Activated CD4-positive, alpha-beta T cell treated with anti-CD3 and anti-CD28 coated beads, Interleukin-2, Interleukin-4, amounts not matched to agents 100 ng/mL and 50 ng/mL, durations not matched to agents 16 hours and 8 hours (primary cell): ENCODE measurements around the gene FRK.
A peak's percentile ranks its signal among the peaks of the same experiment; 100 is the strongest.
"Not testable (repeated sequence)": the region's sequence is repeated elsewhere in the genome, so short reads cannot be mapped to it uniquely, and the experiment has no call there.

Experiments used
- DNase-seq: peaks from one replicate; pipeline ENCODE4 v3.0.0-alpha.2; 2020; ENCODE audit warnings: low spot score

Gene FRK

GRCh38 chr6:115944829-115945228, 115.9 kb downstream of the FRK start:
- DNase-seq: not testable (repeated sequence)

GRCh38 chr6:115937502-115937901, 123.2 kb downstream of the FRK start:
- not testable (repeated sequence) for DNase-seq

GRCh38 chr6:115935361-115935760, 125.3 kb downstream of the FRK start:
- no peak for DNase-seq

GRCh38 chr6:115934829-115935228, 125.9 kb downstream of the FRK start:
- DNase-seq: no peak

- no peak for DNase-seq
These were observed 126.5 kb downstream of the FRK start for GRCh38 chr6:115934145-115934544.

GRCh38 chr6:115932481-115932880, 128.2 kb downstream of the FRK start:
- peak; percentile 1 for DNase-seq

GRCh38 chr6:115928000-115928399, 132.7 kb downstream of the FRK start:
- not testable (repeated sequence) for DNase-seq

- no peak for DNase-seq
These were observed 137.7 kb downstream of the FRK start for GRCh38 chr6:115922971-115923370.

- no peak for DNase-seq
These were observed 146.6 kb downstream of the FRK start for GRCh38 chr6:115914098-115914497.

- no peak for DNase-seq
These were observed 150.7 kb downstream of the FRK start for GRCh38 chr6:115909923-115910546.

GRCh38 chr6:115908906-115909559, 151.7 kb downstream of the FRK start:
- DNase-seq: no peak

GRCh38 chr6:115905471-115905870, 155.2 kb downstream of the FRK start:
- DNase-seq: no peak

- DNase-seq: no peak
These were observed 158.3 kb downstream of the FRK start for GRCh38 chr6:115902436-115902835.

GRCh38 chr6:115901896-115902295, 158.8 kb downstream of the FRK start:
- DNase-seq: no peak

- DNase-seq: no peak
These were observed 160.9 kb downstream of the FRK start for GRCh38 chr6:115899730-115900282.

GRCh38 chr6:115898246-115898645, 162.4 kb downstream of the FRK start:
- DNase-seq: no peak

- DNase-seq: peak; percentile 33
These were observed 164.1 kb downstream of the FRK start for GRCh38 chr6:115896538-115897129.

GRCh38 chr6:115894426-115894992, 166.2 kb downstream of the FRK start:
- DNase-seq: no peak

GRCh38 chr6:115891750-115892149, 168.9 kb downstream of the FRK start:
- no peak for DNase-seq

- DNase-seq: peak; percentile 24
These were observed 169.5 kb downstream of the FRK start for GRCh38 chr6:115891111-115891669.

GRCh38 chr6:115890238-115890637, 170.5 kb downstream of the FRK start:
- no peak for DNase-seq

GRCh38 chr6:115888687-115889470, 171.8 kb downstream of the FRK start:
- DNase-seq: not testable (repeated sequence)
